HEK293T (cell line): Measurements from ENCODE around the gene C1D.

Experiments
- CTCF ChIA-PET: fragments of 350-600 bp; formaldehyde crosslinking; extraction: SDS; loops from one replicate; lab custom pipeline; 2021; ENCODE audit warnings: antibody characterized with exemption, inconsistent platforms; lab: Yijun Ruan, JAX
- POLR2A ChIA-PET: fragments of 350-600 bp; formaldehyde crosslinking; extraction: SDS; loops from one replicate; lab custom pipeline; 2020; ENCODE audit warnings: antibody characterized with exemption, inconsistent platforms; lab: Yijun Ruan, JAX
- DNase-seq: peaks from one replicate; pipeline ENCODE4 v3.0.0; 2012; ENCODE audit warnings: mixed read lengths; ENCODE audit errors: extremely low spot score
- ARNT ChIP-seq: fragments of 450-650 bp; IDR thresholded peaks from 2 replicates; pipeline ENCODE4 v1.6.1; 2017; ENCODE audit warnings: mild to moderate bottlenecking
- BHLHE40 ChIP-seq: fragments of 450-650 bp; IDR thresholded peaks from 2 replicates; pipeline ENCODE4 v1.6.1; 2016; ENCODE audit warnings: mild to moderate bottlenecking, moderate library complexity, borderline replicate concordance
- CTBP1 ChIP-seq: fragments of 450-650 bp; IDR thresholded peaks from 2 replicates; pipeline ENCODE4 v1.6.1; 2016; ENCODE audit warnings: borderline replicate concordance
- ELF4 ChIP-seq: fragments of 450-650 bp; IDR thresholded peaks from 2 replicates; pipeline ENCODE4 v1.6.1; 2017; ENCODE audit warnings: antibody characterized with exemption
- FOXA1 ChIP-seq: fragments of 450-650 bp; IDR thresholded peaks from 2 replicates; pipeline ENCODE4 v1.6.1; 2016; ENCODE audit warnings: mild to moderate bottlenecking
- FOXK2 ChIP-seq: fragments of 450-650 bp; IDR thresholded peaks from 2 replicates; pipeline ENCODE4 v1.6.1; 2016; ENCODE audit warnings: mild to moderate bottlenecking
- FOXM1 ChIP-seq: fragments of 450-650 bp; IDR thresholded peaks from 2 replicates; pipeline ENCODE4 v1.6.1; 2017; ENCODE audit warnings: mild to moderate bottlenecking, borderline replicate concordance
- HDGF ChIP-seq: fragments of 450-650 bp; IDR thresholded peaks from 2 replicates; pipeline ENCODE4 v1.6.1; 2017; ENCODE audit warnings: antibody characterized with exemption, borderline replicate concordance
- L3MBTL2 ChIP-seq: fragments of 450-650 bp; conservative IDR thresholded peaks from 2 replicates; pipeline ENCODE4 v1.6.1; 2016; ENCODE audit warnings: mild to moderate bottlenecking
- LEF1 ChIP-seq: fragments of 450-650 bp; IDR thresholded peaks from 2 replicates; pipeline ENCODE4 v1.6.1; 2017; ENCODE audit warnings: mild to moderate bottlenecking, borderline replicate concordance
- NFRKB ChIP-seq: fragments of 450-650 bp; IDR thresholded peaks from 2 replicates; pipeline ENCODE4 v1.6.1; 2016; ENCODE audit warnings: mild to moderate bottlenecking, moderate library complexity
- PKNOX1 ChIP-seq: fragments of 450-650 bp; IDR thresholded peaks from 2 replicates; pipeline ENCODE4 v1.6.1; 2016
- SP1 ChIP-seq: fragments of 450-650 bp; IDR thresholded peaks from 2 replicates; pipeline ENCODE4 v1.6.1; 2017
- SUZ12 ChIP-seq: fragments of 450-650 bp; IDR thresholded peaks from 2 replicates; pipeline ENCODE4 v1.6.1; 2016; ENCODE audit warnings: mild to moderate bottlenecking
- TARDBP ChIP-seq: fragments of 450-650 bp; IDR thresholded peaks from 2 replicates; pipeline ENCODE4 v1.6.1; 2016
- ZNF384 ChIP-seq: fragments of 450-650 bp; IDR thresholded peaks from 2 replicates; pipeline ENCODE4 v1.6.1; 2016

C1D gene

GRCh38 chr2:68052717-68053422, 9.9 kb downstream of the C1D start:
- ChIA-PET CTCF (interaction anchor here (0.9 kb wide), 1 partner anchor 37 kb away, joined by 3 read pairs; no protein-coding TSS in a partner anchor), POLR2A (interaction anchor here (1.2 kb wide), 1 partner anchor 10 kb away, joined by 5 read pairs; the partner anchor contains the start of gene C1D)
- no peak for DNase-seq
- TF ChIP-seq FOXM1, result no peak
- TF ChIP-seq ZNF384, result no peak
- no peak for TF ChIP-seq ARNT
- TF ChIP-seq LEF1, result no peak
- no peak for TF ChIP-seq CTBP1

GRCh38 chr2:68050353-68050752, 12.5 kb downstream of the C1D start:
- POLR2A ChIA-PET, result interaction anchor here (1.2 kb wide), 1 partner anchor 12 kb away, joined by 4 read pairs; the partner anchor contains the start of gene C1D

GRCh38 chr2:68046642-68047240, 16.1 kb downstream of the C1D start:
- POLR2A ChIA-PET, result no interaction called here
- DNase-seq, result no peak
- TF ChIP-seq NFRKB (no peak), FOXM1 (no peak), SUZ12 (no peak), FOXA1 (no peak), PKNOX1 (peak; percentile 63; the same call in 1 of the 2 replicates), CTBP1 (0 out of 2 replicates have a peak, but pooled peaks have one; percentile 27), HDGF (no peak), FOXK2 (no peak)
- CTCF ChIA-PET, result no interaction called here

More at GRCh38 chr2:68050353-68050752, 12.5 kb downstream of the C1D start:
- CTCF ChIA-PET, result no interaction called here
- no peak for TF ChIP-seq SP1
- no peak for TF ChIP-seq ARNT
- TF ChIP-seq FOXA1, result no peak
- no peak for TF ChIP-seq ELF4
- TF ChIP-seq PKNOX1, result no peak
- TF ChIP-seq NFRKB, result no peak
- TF ChIP-seq LEF1, result no peak
- TF ChIP-seq TARDBP, result no peak
- TF ChIP-seq SUZ12, result no peak
- no peak for TF ChIP-seq FOXM1
- no peak for TF ChIP-seq BHLHE40
- TF ChIP-seq HDGF, result no peak
- TF ChIP-seq L3MBTL2, result no peak
- DNase-seq, result no peak

- ChIA-PET CTCF (no interaction called here), POLR2A (no interaction called here)
- TF ChIP-seq FOXA1 (no peak), LEF1 (no peak), SP1 (no peak), PKNOX1 (no peak), ARNT (no peak), ELF4 (no peak), NFRKB (no peak), L3MBTL2 (no peak)
- no peak for DNase-seq
Measured at GRCh38 chr2:68046224-68046623, 16.6 kb downstream of the C1D start.

- peak; percentile 48 for DNase-seq
- TF ChIP-seq ARNT (no peak), SUZ12 (no peak), ELF4 (no peak), LEF1 (no peak), FOXM1 (no peak), ZNF384 (no peak; the same call in 1 of the 2 replicates), TARDBP (no peak), FOXK2 (peak; percentile 64; the same call in 1 of the 2 replicates), HDGF (no peak), NFRKB (no peak), L3MBTL2 (no peak), SP1 (no peak), PKNOX1 (peak; percentile 94), BHLHE40 (no peak), FOXA1 (peak; percentile 40; the same call in 1 of the 2 replicates), CTBP1 (peak; percentile 81)
- CTCF ChIA-PET, result no interaction called here
- POLR2A ChIA-PET, result interaction anchor here (2.2 kb wide), 1 partner anchor 18 kb away, joined by 14 read pairs; the partner anchor contains the start of gene C1D
Measured at GRCh38 chr2:68045342-68045741, 17.5 kb downstream of the C1D start.
